IgD-negative memory B cell (primary cell): ENCODE measurements around the gene CES2. TPM values are rescaled to one million over a fixed set of nuclear protein-coding genes. Genes with fewer than 3 reads are reported as not detected.
A peak's percentile ranks its signal among the peaks of the same experiment; 100 is the strongest.
"Not testable (repeated sequence)": the region's sequence is repeated elsewhere in the genome, so short reads cannot be mapped to it uniquely, and the experiment has no call there.

Source experiments
- H3K27ac Mint-ChIP-seq, 3 donors: one replicate each; pipeline ENCODE4 v1.8.0; 2020 to 2022; ENCODE audit warnings: mild to moderate bottlenecking in 3 of 3, mixed read lengths in 3 of 3, moderate library complexity in 1 of 3
- H3K27me3 Mint-ChIP-seq: one replicate; pipeline ENCODE4 v1.8.0; 2021; ENCODE audit warnings: mixed read lengths
- H3K36me3 Mint-ChIP-seq: one replicate; pipeline ENCODE4 v1.8.0; 2020; ENCODE audit warnings: mild to moderate bottlenecking, mixed read lengths
- H3K4me1 Mint-ChIP-seq, 3 donors: one replicate each; pipeline ENCODE4 v1.8.0; 2020 to 2022; ENCODE audit warnings: mixed read lengths in 3 of 3, mild to moderate bottlenecking in 1 of 3
- H3K4me3 Mint-ChIP-seq, 4 donors: one replicate each; pipeline ENCODE4 v1.8.0; 2020 to 2022; ENCODE audit warnings: mild to moderate bottlenecking in 4 of 4, mixed read lengths in 4 of 4, moderate library complexity in 3 of 4
- H3K9me3 Mint-ChIP-seq, 3 donors: one replicate each; pipeline ENCODE4 v1.8.0; 2020 to 2021; ENCODE audit warnings: mixed read lengths in 3 of 3, mild to moderate bottlenecking in 1 of 3
- polyA plus RNA-seq: library from polyadenylated mRNA; unstranded; fragments of 300-500 nt; fragmentation: Illumina TruSeq; gene quantifications from one replicate; pipeline ENCODE4 v1.2.3, GENCODE V29; 2021

The CES2 gene
- polyA plus RNA-seq, 1 donor from 2014 or later, result 26.9 TPM

- peak overlapping the region in 1 of 3 donors; percentile 58 for H3K27ac Mint-ChIP-seq
- peaks cover 0 to 2% (median 0%) of the 10 kb centered on the region in 3 donors for H3K4me1 Mint-ChIP-seq
- H3K36me3 Mint-ChIP-seq, result no peaks in the 10 kb centered on the region
- H3K9me3 Mint-ChIP-seq, result no peaks in the 10 kb centered on the region
- H3K27me3 Mint-ChIP-seq, result peaks cover 10% of the 10 kb centered on the region
- no peak overlapping the region for H3K4me3 Mint-ChIP-seq
Measured at GRCh38 chr16:66976746-66977145, 41.4 kb downstream of the CES2 start.

DNA sequence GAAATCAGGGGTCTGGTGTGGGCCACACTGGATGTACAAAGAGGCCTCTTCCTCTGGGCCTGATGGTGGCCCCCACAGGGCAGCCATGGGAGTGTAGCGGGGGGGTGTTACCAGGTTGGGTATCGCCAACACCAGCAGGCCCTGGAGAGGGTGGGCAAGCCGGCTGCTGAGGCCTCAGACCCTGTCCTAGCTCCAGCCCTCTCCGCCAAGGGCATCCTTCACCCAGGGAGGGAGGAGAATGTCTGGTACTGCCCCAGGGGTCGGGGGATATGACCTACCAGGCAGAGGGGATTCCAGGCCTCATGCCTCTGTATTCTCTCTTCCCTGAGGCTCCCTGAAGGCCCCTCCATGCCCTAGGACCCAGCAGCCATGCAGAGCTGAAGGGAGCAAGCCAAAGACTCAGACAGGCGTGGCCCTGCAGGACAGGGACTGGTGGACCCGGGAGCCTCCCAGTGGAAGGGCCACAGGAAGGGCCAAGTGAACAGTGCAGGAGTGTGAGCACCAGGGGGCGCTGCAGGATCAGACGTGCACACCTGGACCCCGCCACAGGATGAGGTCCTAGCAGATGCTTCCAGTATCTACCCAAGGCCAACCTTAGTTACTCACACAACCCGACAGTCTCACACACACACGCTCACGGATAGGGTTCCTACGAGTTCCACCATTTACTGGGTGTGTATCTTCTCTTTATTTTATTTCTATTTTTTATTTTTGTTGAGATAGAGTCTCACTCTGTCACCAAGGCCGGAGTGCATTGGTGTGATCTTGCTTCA lies 42.2 kb downstream of the CES2 start:
- Mint-ChIP-seq H3K4me1 (peaks cover 0 to 2% (median 0%) of the 10 kb centered on the region in 3 donors), H3K36me3 (no peaks in the 10 kb centered on the region), H3K4me3 (no peak overlapping the region), H3K27ac (peak overlapping the region in 1 of 3 donors; percentile 40), H3K27me3 (peaks cover 10% of the 10 kb centered on the region), H3K9me3 (no peaks in the 10 kb centered on the region)

DNA sequence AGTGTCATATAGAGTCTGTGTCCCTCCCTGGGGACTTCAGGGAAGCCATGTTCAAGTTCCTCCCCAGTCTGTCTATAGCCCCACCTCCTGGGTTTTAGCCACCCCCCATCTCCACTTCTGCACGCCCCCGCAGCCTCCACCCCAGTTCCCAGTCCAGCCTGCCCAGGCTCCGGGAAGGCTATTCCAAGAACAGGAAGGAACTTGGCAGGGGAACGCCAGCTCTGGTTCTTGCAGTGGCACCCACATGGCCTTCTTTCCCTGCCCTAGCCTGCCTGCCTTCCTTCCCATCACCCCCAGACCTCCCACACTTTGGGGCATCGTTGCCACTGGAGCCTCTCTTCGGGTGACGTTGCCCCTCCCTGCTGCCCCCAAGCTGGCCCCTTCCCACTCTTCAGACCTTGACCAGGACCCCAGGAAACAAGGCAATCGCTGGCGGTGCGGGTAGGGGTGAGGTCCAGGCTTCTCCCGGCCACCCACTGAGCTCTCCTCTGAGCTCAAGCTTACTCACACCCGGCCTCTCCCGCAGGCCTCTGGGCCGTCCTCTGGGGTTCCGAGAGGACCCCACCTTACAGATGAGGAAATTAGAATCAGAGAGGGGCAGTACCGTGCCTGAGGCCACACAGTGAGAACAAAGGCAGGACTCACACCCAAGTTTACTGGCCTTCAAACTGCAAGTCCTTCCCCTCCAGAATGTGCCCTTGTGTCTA lies 43.8 kb downstream of the CES2 start:
- Mint-ChIP-seq H3K36me3 (no peaks in the 10 kb centered on the region), H3K9me3 (no peaks in the 10 kb centered on the region), H3K4me3 (no peak overlapping the region), H3K27ac (no peak overlapping the region), H3K4me1 (peaks cover 0 to 2% (median 0%) of the 10 kb centered on the region in 3 donors), H3K27me3 (peaks cover 10% of the 10 kb centered on the region)

GRCh38 chr16:66983033-66983432 lies 47.7 kb downstream of the CES2 start:
- Mint-ChIP-seq H3K4me3 (no peak overlapping the region), H3K4me1 (no peaks in the 10 kb centered on the region), H3K9me3 (no peaks in the 10 kb centered on the region), H3K27me3 (peaks cover 5% of the 10 kb centered on the region), H3K36me3 (no peaks in the 10 kb centered on the region), H3K27ac (no peak overlapping the region)

DNA sequence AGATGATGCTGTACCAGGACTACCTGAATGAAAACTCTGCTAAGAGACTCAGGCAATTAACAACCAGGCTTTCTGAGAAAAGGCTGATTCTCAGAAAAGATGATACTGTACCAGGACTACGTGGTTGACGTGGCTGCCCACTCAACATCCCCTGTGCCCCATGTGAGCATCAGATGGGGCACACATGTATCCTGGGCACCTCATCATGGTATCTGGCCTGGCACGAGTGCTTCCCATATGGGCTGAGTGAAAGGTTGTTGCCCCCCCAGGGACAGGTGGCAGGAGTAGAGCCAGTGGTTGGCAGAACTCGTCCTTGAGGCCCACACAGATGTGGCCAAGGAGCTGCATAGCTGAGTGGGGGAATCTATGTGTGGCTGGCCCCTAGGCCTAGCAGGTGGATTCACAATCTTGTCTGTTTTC lies 49.6 kb downstream of the CES2 start:
- H3K27ac Mint-ChIP-seq, result no peak overlapping the region
- no peaks in the 10 kb centered on the region for H3K9me3 Mint-ChIP-seq
- H3K36me3 Mint-ChIP-seq, result no peaks in the 10 kb centered on the region
- no peaks in the 10 kb centered on the region for H3K4me1 Mint-ChIP-seq
- peaks cover 5% of the 10 kb centered on the region for H3K27me3 Mint-ChIP-seq
- no peak overlapping the region for H3K4me3 Mint-ChIP-seq

GRCh38 chr16:66986559-66986958 lies 51.2 kb downstream of the CES2 start:
- Mint-ChIP-seq H3K27me3 (peaks cover 5% of the 10 kb centered on the region), H3K4me1 (no peaks in the 10 kb centered on the region), H3K4me3 (no peak overlapping the region), H3K36me3 (no peaks in the 10 kb centered on the region), H3K9me3 (no peaks in the 10 kb centered on the region), H3K27ac (no peak overlapping the region)

DNA sequence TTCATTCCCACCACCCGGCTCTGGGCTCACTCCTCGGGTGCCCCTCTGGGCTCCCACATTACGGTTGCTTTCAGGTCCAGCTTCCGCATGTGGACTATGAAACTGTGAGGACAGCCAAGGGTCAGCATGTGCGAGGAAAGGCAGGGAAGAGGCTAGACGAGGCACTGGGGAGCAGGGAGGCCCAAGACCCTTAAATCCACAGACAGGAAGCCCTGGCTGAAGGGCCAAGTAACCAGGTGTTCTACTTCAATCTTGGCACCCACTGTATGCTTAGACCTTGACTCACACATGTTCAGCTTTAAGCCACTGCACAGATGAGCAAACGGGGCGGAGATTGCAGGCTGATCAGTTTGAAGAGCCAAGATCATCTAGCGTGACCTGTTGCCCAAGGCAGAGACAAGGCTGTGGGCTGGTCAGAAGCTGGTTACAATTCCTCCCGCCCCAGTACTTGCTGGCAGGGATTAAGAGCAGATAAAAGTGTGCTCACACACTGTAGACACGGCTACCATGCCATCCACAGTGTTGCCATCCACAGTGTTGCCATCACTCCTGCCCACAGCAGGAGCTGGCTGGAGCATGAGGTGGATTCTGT lies 53.0 kb downstream of the CES2 start, which contains the start of gene CES4A:
Gene CES4A, plus strand, starts transcription at position 393 of the 592 bp plus-strand sequence. Its CDS starts 184 bp downstream, at position 577.
- Mint-ChIP-seq H3K4me1 (no peaks in the 10 kb centered on the region), H3K4me3 (no peak within 1 kb of the TSS), H3K36me3 (no peaks in the 10 kb centered on the region), H3K27ac (peak within 1 kb of the TSS in 2 of 3 donors; percentile 42 to 50), H3K9me3 (no peaks in the 10 kb centered on the region), H3K27me3 (peaks cover 5% of the 10 kb centered on the region)

GRCh38 chr16:66991545-66992077 lies 56.3 kb downstream of the CES2 start:
- no peak overlapping the region for H3K4me3 Mint-ChIP-seq
- H3K4me1 Mint-ChIP-seq, result no peaks in the 10 kb centered on the region
- H3K36me3 Mint-ChIP-seq, result no peaks in the 10 kb centered on the region
- H3K9me3 Mint-ChIP-seq, result no peaks in the 10 kb centered on the region
- no peak overlapping the region for H3K27ac Mint-ChIP-seq
- peaks cover 5% of the 10 kb centered on the region for H3K27me3 Mint-ChIP-seq

- not testable (repeated sequence) for H3K4me1 Mint-ChIP-seq, H3K27me3 Mint-ChIP-seq, H3K9me3 Mint-ChIP-seq, H3K4me3 Mint-ChIP-seq, H3K27ac Mint-ChIP-seq, H3K36me3 Mint-ChIP-seq
Measured at GRCh38 chr16:66993558-66993957, 58.2 kb downstream of the CES2 start.

Other genes with a start within 250 kb of the CES2 start
- 0.19 TPM for gene CMTM4, start 238.8 kb upstream of the CES2 start, polyA plus RNA-seq
- gene DYNC1LI2, start 183.9 kb upstream of the CES2 start, polyA plus RNA-seq, result 29.4 TPM
- gene TERB1, start 133.9 kb upstream of the CES2 start, polyA plus RNA-seq, result not detected
- 55.5 TPM for gene NAE1, start 104.5 kb upstream of the CES2 start, polyA plus RNA-seq
- gene CA7, start 91.1 kb upstream of the CES2 start, polyA plus RNA-seq, result not detected
- 0.78 TPM for gene PDP2, start 55.0 kb upstream of the CES2 start, polyA plus RNA-seq
- gene CDH16, start 16.6 kb upstream of the CES2 start, polyA plus RNA-seq, result not detected
- not detected for gene RRAD, start 10.0 kb upstream of the CES2 start, polyA plus RNA-seq
- 104 TPM for gene CIAO2B, start 1.1 kb upstream of the CES2 start, polyA plus RNA-seq
- gene CES3, start 25.8 kb downstream of the CES2 start, polyA plus RNA-seq, result 0.35 TPM
- 1.4 TPM for gene CES4A, start 53.1 kb downstream of the CES2 start, polyA plus RNA-seq
- gene CBFB, start 93.6 kb downstream of the CES2 start, polyA plus RNA-seq, result 43.3 TPM
- gene PHAF1, start 174.4 kb downstream of the CES2 start, polyA plus RNA-seq, result 14.5 TPM
- gene B3GNT9, start 215.5 kb downstream of the CES2 start, polyA plus RNA-seq, result 0.45 TPM
- gene TRADD, start 224.4 kb downstream of the CES2 start, polyA plus RNA-seq, result 103 TPM
- 3.7 TPM for gene FBXL8, start 224.4 kb downstream of the CES2 start, polyA plus RNA-seq
- gene HSF4, start 229.2 kb downstream of the CES2 start, polyA plus RNA-seq, result not detected
- gene NOL3, start 235.0 kb downstream of the CES2 start, polyA plus RNA-seq, result not detected
- 0.56 TPM for gene MATCAP1, start 248.4 kb downstream of the CES2 start, polyA plus RNA-seq